Subcutaneous abdominal adipose tissue (tissue), 5 donors: ENCODE data around the gene CARD11.

ENCODE experiments used
- H3K27ac ChIP-seq: one replicate; pipeline ENCODE4 v1.7.0; 2013; ENCODE audit warnings: low read depth, mild to moderate bottlenecking, inconsistent platforms, low read length, moderate library complexity
- H3K27me3 ChIP-seq, 5 donors: one replicate each; pipeline ENCODE4 v1.7.0; 2013; ENCODE audit warnings: low read length in 5 of 5, inconsistent platforms in 1 of 5; ENCODE audit not compliant: control insufficient read depth in 5 of 5, insufficient read depth in 4 of 5
- H3K36me3 ChIP-seq, 5 donors: one replicate each; pipeline ENCODE4 v1.7.0; 2013; ENCODE audit warnings: low read length in 5 of 5; ENCODE audit not compliant: control insufficient read depth in 5 of 5, insufficient read depth in 5 of 5
- H3K4me1 ChIP-seq, 5 donors: one replicate each; pipeline ENCODE4 v1.7.0; 2013; ENCODE audit warnings: low read length in 5 of 5, mild to moderate bottlenecking in 3 of 5, moderate library complexity in 1 of 5; ENCODE audit not compliant: control insufficient read depth in 5 of 5, insufficient read depth in 5 of 5
- H3K4me3 ChIP-seq, 5 donors: one replicate each; pipeline ENCODE4 v1.7.0; 2013; ENCODE audit warnings: low read length in 5 of 5, low read depth in 1 of 5
- H3K9ac ChIP-seq, 5 donors: one replicate each; pipeline ENCODE4 v1.7.0; 2013; ENCODE audit warnings: low read length in 5 of 5, mild to moderate bottlenecking in 4 of 5, moderate library complexity in 3 of 5
- H3K9me3 ChIP-seq, 5 donors: one replicate each; pipeline ENCODE4 v1.7.0; 2013; ENCODE audit warnings: low read length in 5 of 5; ENCODE audit not compliant: control insufficient read depth in 5 of 5
- donor health status: healthy.
- donor health status: healthy.
- donor health status: healthy.
- donor health status: healthy.
- donor health status: healthy.

CARD11 gene

DNA sequence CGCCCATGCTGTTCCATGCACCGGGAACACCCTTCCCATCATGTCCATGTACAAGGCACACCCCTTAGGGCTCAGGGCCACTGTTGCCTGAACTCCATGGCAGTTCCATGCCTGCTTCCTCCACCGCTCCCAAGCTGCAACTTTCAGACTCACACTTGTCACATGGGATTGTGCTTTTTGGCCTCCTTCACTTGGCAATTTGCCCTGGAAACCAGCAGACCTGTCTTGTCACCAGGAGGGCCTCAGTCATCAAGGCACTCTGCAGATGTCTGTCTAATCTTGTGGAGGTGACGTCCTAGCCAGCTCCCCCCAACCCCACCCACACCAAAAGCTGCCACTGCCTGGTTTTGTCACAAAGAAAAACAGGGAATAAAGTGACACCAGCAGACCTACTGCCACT, 47.5 kb downstream of the CARD11 start:
- Histone ChIP-seq H3K4me3 (no peak overlapping the region), H3K9ac (no peak overlapping the region), H3K36me3 (no peaks in the 10 kb centered on the region), H3K9me3 (peaks cover 0 to 9% (median 6%) of the 10 kb centered on the region in 5 donors), H3K4me1 (no peaks in the 10 kb centered on the region), H3K27me3 (peaks cover 0 to 4% (median 0%) of the 10 kb centered on the region in 5 donors), H3K27ac (no peak overlapping the region)

DNA sequence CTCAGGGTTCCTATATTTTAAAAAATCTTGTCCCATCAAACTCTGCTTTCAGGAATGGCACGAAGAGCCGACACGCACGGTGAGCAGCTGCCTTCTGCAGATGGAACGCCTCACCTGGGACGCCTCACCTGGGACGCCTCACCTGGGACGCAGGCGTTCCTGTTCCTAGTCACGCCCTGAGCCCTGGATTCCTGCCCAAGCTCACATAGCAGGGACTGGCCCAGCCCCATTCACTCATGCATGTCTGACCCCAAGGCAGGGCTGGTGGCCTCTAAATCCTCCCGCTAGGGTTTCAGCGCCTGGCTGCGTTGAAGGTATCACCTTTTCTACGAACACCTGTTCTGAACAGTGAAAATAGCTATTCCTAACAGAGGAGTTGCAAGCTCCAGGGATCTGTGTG, 49.8 kb downstream of the CARD11 start:
- H3K27me3 ChIP-seq = no peaks in the 10 kb centered on the region
- no peaks in the 10 kb centered on the region for H3K36me3 ChIP-seq
- H3K4me1 ChIP-seq = no peaks in the 10 kb centered on the region
- H3K9me3 ChIP-seq = peaks cover 0 to 13% (median 11%) of the 10 kb centered on the region in 5 donors
- H3K9ac ChIP-seq = no peak overlapping the region
- H3K4me3 ChIP-seq = no peak overlapping the region
- no peak overlapping the region for H3K27ac ChIP-seq

DNA sequence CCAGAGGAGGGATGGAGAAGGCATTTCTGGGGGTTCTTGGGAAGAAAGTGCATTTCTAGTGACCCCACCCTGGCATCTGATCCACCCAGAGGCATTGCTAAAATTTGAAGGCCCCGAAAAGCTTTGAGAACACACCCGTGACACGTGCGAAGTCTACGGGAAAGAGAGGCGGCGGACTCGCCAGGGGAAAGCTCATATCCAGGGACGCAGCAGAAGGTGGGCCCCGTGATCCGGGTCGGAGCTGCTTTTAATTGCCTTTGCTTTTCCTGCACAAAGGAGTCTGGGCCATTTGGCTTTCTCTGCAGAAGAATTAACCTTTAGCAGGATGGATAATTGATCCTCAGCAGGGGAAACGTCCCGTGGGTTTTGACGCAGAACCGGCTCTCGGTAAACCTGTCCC, 50.3 kb downstream of the CARD11 start:
- Histone ChIP-seq H3K27ac (no peak overlapping the region), H3K4me1 (no peaks in the 10 kb centered on the region), H3K36me3 (no peaks in the 10 kb centered on the region), H3K9ac (no peak overlapping the region), H3K9me3 (peaks cover 0 to 14% (median 11%) of the 10 kb centered on the region in 5 donors), H3K27me3 (no peaks in the 10 kb centered on the region), H3K4me3 (no peak overlapping the region)

DNA sequence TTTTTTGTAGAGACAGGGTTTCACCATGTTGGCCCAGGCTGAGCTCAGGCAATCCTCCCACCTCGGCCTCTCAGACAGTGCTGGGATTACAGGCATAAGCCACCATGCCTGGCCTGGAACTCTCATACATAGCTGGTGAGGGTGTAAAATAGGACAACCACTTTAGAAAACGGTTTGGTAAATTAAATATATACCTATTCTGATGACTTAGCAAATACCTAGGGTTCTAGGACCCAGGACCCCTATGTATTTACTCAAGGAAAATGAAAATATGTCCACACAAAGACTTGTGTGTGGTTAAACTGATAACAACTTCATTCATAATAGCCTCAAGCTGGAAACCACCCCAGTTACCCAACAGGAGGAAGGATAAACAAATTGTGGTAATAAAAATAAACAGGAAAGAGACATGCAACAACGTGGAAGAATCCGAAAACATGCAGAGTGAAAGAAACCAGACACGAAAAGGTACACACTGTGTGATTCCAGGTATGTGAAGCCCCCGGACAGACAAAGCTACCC, 52.7 kb downstream of the CARD11 start:
- H3K4me1 ChIP-seq = no peaks in the 10 kb centered on the region
- H3K36me3 ChIP-seq = no peaks in the 10 kb centered on the region
- no peak overlapping the region for H3K4me3 ChIP-seq
- H3K27me3 ChIP-seq = peaks cover 0 to 4% (median 3%) of the 10 kb centered on the region in 5 donors
- peaks cover 0 to 13% (median 9%) of the 10 kb centered on the region in 5 donors for H3K9me3 ChIP-seq
- no peak overlapping the region for H3K27ac ChIP-seq
- H3K9ac ChIP-seq = no peak overlapping the region

DNA sequence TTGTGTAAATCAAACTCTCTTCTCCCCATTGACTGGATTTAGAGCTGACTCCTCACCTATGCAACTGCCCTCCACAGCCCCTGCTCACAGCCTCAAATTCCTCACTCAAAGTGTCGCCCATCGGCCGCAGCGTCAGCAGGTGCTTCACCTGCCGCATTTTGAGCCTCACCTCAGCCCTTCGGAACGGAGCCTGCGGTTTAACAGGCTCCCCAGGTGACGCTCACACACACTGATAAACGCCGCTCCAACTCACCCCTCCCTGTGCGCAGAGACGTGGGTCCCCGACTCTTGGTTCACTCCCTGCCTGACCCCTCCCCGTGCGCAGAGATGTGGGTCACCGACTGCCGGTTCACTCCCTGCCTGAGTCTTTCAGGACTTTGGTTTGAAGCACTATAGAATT, 57.1 kb downstream of the CARD11 start:
- Histone ChIP-seq H3K36me3 (no peaks in the 10 kb centered on the region), H3K4me3 (no peak overlapping the region), H3K27ac (no peak overlapping the region), H3K9ac (no peak overlapping the region), H3K9me3 (peaks cover 0 to 9% (median 5%) of the 10 kb centered on the region in 5 donors), H3K27me3 (peaks cover 2 to 13% (median 5%) of the 10 kb centered on the region in 5 donors), H3K4me1 (no peaks in the 10 kb centered on the region)

DNA sequence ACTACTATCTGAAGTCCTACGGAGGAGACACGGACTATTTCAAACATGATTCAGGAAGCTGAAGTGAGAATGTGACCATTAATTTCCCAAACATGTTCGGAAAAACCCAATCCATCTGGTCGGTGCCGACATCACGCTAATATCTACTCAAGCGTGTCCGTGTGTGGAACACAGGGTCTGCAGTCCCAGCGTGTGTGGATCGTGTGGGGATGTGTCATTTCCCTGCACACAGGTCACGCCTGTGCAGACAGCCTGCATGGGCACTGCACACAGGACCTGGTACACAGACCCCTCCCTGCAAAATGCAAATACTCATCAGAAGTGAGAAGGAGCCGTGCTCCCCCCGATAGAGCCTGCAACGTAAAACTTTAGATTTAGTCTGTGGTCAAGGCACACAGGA, 57.8 kb downstream of the CARD11 start:
- no peak overlapping the region for H3K27ac ChIP-seq
- H3K4me3 ChIP-seq = no peak overlapping the region
- peaks cover 0 to 7% (median 3%) of the 10 kb centered on the region in 5 donors for H3K9me3 ChIP-seq
- peaks cover 0 to 4% (median 0%) of the 10 kb centered on the region in 5 donors for H3K4me1 ChIP-seq
- H3K9ac ChIP-seq = no peak overlapping the region
- peaks cover 7 to 17% (median 11%) of the 10 kb centered on the region in 5 donors for H3K27me3 ChIP-seq
- H3K36me3 ChIP-seq = no peaks in the 10 kb centered on the region

DNA sequence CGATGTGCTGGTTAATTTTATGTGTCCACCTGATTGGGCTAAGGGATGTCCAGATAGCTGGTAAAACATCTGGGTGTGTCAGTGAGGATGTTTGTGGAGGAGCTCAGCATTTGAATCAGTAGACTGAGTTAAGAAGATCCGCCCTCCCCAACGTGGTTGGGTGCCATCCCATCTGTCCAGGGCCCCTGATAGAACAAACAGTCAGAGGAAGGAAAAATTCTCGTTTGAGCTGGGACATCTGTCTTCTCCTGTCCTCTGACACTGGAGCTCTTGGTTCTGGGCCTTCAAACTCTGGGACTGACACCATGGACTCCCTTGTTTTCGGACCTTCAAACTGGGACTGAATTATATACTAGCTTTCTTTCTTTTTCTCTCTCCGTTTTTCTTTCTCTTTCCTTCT, 59.6 kb downstream of the CARD11 start:
- peaks cover 0 to 19% (median 0%) of the 10 kb centered on the region in 5 donors for H3K4me1 ChIP-seq
- no peaks in the 10 kb centered on the region for H3K36me3 ChIP-seq
- H3K27ac ChIP-seq = no peak overlapping the region
- no peak overlapping the region for H3K9ac ChIP-seq
- H3K9me3 ChIP-seq = peaks cover 0 to 2% (median 0%) of the 10 kb centered on the region in 5 donors
- peaks cover 19 to 32% (median 22%) of the 10 kb centered on the region in 5 donors for H3K27me3 ChIP-seq
- no peak overlapping the region for H3K4me3 ChIP-seq

DNA sequence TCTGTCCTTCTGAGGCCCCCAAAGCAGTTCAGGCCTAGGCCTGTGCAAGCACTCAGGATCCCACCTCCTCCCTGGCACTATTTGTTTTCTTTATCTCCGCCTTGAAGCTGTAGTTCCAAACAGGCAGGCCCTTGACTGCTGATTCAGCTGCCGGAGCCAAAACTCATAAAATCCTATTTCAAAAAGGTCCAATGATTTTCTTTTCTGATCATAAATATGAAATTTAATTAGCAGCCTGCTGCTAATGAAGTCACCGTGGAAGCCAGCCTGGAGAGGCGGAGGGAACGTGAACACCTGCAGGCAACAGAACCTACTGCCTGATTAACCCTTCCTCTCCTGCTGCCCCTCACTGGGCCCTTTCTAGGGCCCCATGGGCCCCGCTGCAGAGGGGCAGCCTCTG, 60.1 kb downstream of the CARD11 start:
- Histone ChIP-seq H3K27me3 (peaks cover 24 to 35% (median 25%) of the 10 kb centered on the region in 5 donors), H3K4me3 (no peak overlapping the region), H3K27ac (no peak overlapping the region), H3K36me3 (no peaks in the 10 kb centered on the region), H3K9ac (no peak overlapping the region), H3K9me3 (no peaks in the 10 kb centered on the region), H3K4me1 (peaks cover 0 to 24% (median 4%) of the 10 kb centered on the region in 5 donors)

DNA sequence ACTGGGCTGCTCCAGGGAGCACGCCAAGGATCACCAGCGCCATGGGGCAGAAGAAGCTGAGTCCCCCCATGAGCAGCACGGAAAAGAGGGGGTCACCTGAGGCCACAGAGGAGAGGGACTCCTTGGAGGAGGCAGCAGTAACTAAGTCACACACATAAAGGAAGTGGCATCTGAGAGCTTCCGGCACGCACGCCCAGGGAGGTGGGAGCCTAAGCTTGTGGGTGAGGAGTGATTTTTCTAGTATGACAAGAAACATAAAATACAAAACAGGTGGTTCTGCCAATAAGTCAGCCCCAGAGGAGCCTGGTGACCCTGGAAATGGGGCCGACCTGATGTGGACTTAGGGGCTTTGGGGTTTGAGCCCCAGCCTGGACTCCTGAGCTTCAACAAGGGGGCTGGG, 60.8 kb downstream of the CARD11 start:
- no peak overlapping the region for H3K4me3 ChIP-seq
- no peak overlapping the region for H3K9ac ChIP-seq
- no peaks in the 10 kb centered on the region for H3K9me3 ChIP-seq
- peaks cover 25 to 39% (median 28%) of the 10 kb centered on the region in 5 donors for H3K27me3 ChIP-seq
- H3K4me1 ChIP-seq = peaks cover 0 to 26% (median 5%) of the 10 kb centered on the region in 5 donors
- no peak overlapping the region for H3K27ac ChIP-seq
- H3K36me3 ChIP-seq = no peaks in the 10 kb centered on the region

DNA sequence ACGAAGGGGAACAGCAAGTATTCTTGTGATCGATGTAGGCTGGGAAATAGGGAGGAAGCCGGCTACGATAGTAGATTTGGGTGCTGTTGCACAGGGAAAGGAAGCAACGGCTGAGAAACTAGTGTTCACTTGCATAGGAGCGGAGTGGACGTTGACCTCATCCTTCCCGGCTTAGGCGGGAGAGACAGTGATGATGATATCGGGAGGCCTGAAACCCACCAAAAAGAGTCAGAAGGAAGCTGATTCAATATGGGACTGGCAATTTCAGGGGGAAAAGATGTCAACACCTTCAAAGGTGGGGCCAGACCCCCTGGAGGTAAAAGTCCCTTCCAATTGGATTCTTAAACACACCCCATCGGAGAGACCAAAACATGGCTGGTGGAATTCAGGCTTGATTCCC, 61.3 kb downstream of the CARD11 start:
- Histone ChIP-seq H3K4me1 (peaks cover 0 to 26% (median 5%) of the 10 kb centered on the region in 5 donors), H3K9ac (no peak overlapping the region), H3K9me3 (no peaks in the 10 kb centered on the region), H3K4me3 (no peak overlapping the region), H3K27ac (no peak overlapping the region), H3K36me3 (no peaks in the 10 kb centered on the region), H3K27me3 (peaks cover 25 to 39% (median 28%) of the 10 kb centered on the region in 5 donors)
